GM21737 (cell line): ENCODE results near the gene ZNF532.
"Not testable (repeated sequence)": the region's sequence is repeated elsewhere in the genome, so short reads cannot be mapped to it uniquely, and the experiment has no call there.

ENCODE experiments used
- ATAC-seq: cut with Tn5 transposase; IDR thresholded peaks from one replicate; pipeline ENCODE4 v1.9.1; 2021; ENCODE audit warnings: mild to moderate bottlenecking, moderate library complexity; ENCODE audit not compliant: unreplicated experiment

ZNF532 gene

GRCh38 chr18:58847383-58848071 is 17.1 kb upstream of the ZNF532 start:
- ATAC-seq, result no peak

- ATAC-seq, result no peak
Measured at GRCh38 chr18:58848685-58849084, 16.0 kb upstream of the ZNF532 start.

- no peak for ATAC-seq
Measured at GRCh38 chr18:58850786-58851469, 13.7 kb upstream of the ZNF532 start.

- no peak for ATAC-seq
Measured at GRCh38 chr18:58851856-58852255, 12.8 kb upstream of the ZNF532 start.

- ATAC-seq, result no peak
Measured at GRCh38 chr18:58852629-58853028, 12.0 kb upstream of the ZNF532 start.

GRCh38 chr18:58853561-58853960 is 11.1 kb upstream of the ZNF532 start:
- ATAC-seq, result no peak

- not testable (repeated sequence) for ATAC-seq
Measured at GRCh38 chr18:58855521-58855920, 9.2 kb upstream of the ZNF532 start.

GRCh38 chr18:58856881-58857280 is 7.8 kb upstream of the ZNF532 start:
- no peak for ATAC-seq

GRCh38 chr18:58858591-58859468 is 5.8 kb upstream of the ZNF532 start:
- no peak for ATAC-seq

- no peak for ATAC-seq
Measured at GRCh38 chr18:58859907-58860306, 4.8 kb upstream of the ZNF532 start.

- no peak for ATAC-seq
Measured at GRCh38 chr18:58860747-58861231, 3.9 kb upstream of the ZNF532 start.

- no peak for ATAC-seq
Measured at GRCh38 chr18:58861353-58861752, 3.3 kb upstream of the ZNF532 start.

GRCh38 chr18:58861861-58862301 is 2.8 kb upstream of the ZNF532 start:
- ATAC-seq, result no peak

- ATAC-seq, result no peak
Measured at GRCh38 chr18:58862356-58862755, 2.3 kb upstream of the ZNF532 start.

GRCh38 chr18:58862851-58863538 is 1.7 kb upstream of the ZNF532 start:
- ATAC-seq, result no peak

GRCh38 chr18:58863539-58864145 is 1.0 kb upstream of the ZNF532 start:
- no peak for ATAC-seq

GRCh38 chr18:58865033-58865590 is 435 bp downstream of the ZNF532 start:
- no peak for ATAC-seq

GRCh38 chr18:58865701-58866065 is 1.0 kb downstream of the ZNF532 start:
- no peak for ATAC-seq

GRCh38 chr18:58866066-58866772 is 1.5 kb downstream of the ZNF532 start:
- ATAC-seq, result no peak

- no peak for ATAC-seq
Measured at GRCh38 chr18:58866773-58867150, 2.1 kb downstream of the ZNF532 start.
